ENCODE data around the gene KCNC4. TPM values are rescaled to one million over a fixed set of nuclear protein-coding genes. Genes with fewer than 3 reads are reported as not detected.

KCNC4 gene
- 0.03 and 1.9 TPM in 2 replicates for polyA plus RNA-seq

DNA sequence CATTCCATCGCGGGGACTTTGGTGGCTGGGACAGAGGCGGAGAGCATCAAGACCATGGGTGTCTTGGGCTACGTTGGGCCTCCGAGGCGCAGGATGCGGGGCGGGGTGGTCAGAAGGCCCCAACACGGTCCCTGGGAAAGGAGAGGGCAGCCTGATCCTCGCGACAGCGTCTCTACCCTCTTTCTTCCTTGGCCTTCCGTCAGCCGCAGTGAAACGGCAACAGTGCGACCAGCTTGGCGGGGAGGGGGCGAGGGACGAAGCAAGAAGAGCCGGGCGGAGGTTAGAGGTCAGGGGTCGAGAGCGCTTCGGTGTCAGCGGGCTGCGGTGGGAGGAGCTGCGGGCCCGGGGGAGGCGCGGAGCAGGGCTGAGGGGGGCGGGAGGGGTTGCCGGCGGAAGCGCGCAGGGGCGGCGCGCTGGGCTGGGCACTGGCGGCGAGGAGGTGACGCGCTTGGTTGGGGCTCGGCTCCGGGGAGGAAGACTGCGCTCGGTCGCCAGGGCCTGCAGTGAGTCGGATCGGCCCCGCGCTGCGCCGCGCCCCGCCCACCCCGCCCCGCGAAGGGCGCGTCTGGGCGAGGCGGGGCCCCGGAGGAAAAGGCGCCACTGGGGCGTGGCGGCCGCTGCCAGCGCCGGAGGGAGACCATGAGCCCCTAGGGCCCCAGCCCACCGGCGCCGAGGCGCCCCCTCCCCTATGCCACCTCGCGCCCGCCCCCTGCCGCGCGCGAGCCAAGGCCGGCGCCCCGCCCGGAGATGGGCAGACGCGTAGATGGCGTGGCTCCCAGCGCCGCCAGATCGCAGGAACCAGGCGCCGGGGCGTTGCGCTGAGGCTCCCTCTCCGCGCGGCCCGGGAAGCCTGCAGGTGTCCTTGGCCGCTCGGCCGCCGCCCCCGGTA, at the start of gene KCNC4:
Gene KCNC4, plus strand, starts transcription at position 600 of the 889 bp plus-strand sequence. CDS start 1,186 bp downstream, outside the sequence.

Other genes with a start within 250 kb of the KCNC4 start
- 121 and 154 TPM in 2 replicates for gene AHCYL1, start 225.5 kb upstream of the KCNC4 start, polyA plus RNA-seq
- 6.6 and 9.5 TPM in 2 replicates for gene STRIP1, start 175.7 kb upstream of the KCNC4 start, polyA plus RNA-seq
- gene ALX3, start 139.6 kb upstream of the KCNC4 start, polyA plus RNA-seq, result not detected in 2 replicates
- gene UBL4B, start 97.9 kb upstream of the KCNC4 start, polyA plus RNA-seq, result not detected in 2 replicates
- 17.4 and 18.2 TPM in 2 replicates for gene SLC6A17, start 59.8 kb upstream of the KCNC4 start, polyA plus RNA-seq
- 2.2 and 3.8 TPM in 2 replicates for gene RBM15, start 129.1 kb downstream of the KCNC4 start, polyA plus RNA-seq
- gene SLC16A4, start 180.7 kb downstream of the KCNC4 start, polyA plus RNA-seq, result 1.3 TPM in 1 of 2 replicates, not detected in the other
- 818 and 849 TPM in 2 replicates for gene LAMTOR5, start 197.4 kb downstream of the KCNC4 start, polyA plus RNA-seq
- gene PROK1, start 240.8 kb downstream of the KCNC4 start, polyA plus RNA-seq, result not detected in 2 replicates

Measured in Purkinje cell (primary cell).